ENCODE data around the gene MOAP1.

Gene MOAP1

DNA sequence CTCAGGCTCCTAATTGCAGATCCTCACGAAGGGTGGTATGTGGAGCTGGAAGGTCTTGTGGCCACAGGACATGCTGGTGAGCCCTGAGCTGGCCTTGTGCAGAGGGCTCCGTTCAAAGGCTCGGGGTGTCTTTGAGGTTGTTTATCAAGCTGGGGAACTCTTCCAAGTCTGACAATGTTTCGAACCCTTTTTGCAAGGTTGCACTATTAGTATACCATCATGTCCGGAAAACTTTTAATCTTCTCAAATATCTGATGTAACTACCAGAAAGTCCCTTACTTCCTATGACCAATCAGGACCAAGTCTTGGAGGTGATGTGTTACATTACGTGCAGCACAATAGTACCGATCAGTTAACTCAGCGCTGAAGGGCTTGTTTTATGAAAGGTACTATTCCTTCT, 43.9 kb upstream of the MOAP1 start:
- H3K36me3 Mint-ChIP-seq (ENCODE audit: low read depth): peaks cover 46% of the 10 kb centered on the region
- TF ChIP-seq, protein P1, sequence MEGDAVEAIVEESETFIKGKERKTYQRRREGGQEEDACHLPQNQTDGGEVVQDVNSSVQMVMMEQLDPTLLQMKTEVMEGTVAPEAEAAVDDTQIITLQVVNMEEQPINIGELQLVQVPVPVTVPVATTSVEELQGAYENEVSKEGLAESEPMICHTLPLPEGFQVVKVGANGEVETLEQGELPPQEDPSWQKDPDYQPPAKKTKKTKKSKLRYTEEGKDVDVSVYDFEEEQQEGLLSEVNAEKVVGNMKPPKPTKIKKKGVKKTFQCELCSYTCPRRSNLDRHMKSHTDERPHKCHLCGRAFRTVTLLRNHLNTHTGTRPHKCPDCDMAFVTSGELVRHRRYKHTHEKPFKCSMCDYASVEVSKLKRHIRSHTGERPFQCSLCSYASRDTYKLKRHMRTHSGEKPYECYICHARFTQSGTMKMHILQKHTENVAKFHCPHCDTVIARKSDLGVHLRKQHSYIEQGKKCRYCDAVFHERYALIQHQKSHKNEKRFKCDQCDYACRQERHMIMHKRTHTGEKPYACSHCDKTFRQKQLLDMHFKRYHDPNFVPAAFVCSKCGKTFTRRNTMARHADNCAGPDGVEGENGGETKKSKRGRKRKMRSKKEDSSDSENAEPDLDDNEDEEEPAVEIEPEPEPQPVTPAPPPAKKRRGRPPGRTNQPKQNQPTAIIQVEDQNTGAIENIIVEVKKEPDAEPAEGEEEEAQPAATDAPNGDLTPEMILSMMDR (IDR thresholded peaks at IDR 0.05): no peak
- no peak overlapping the region for H3K27ac Mint-ChIP-seq
- peaks cover 4% of the 10 kb centered on the region for H3K27me3 Mint-ChIP-seq (ENCODE audit: low read depth, poor library complexity)
- no peaks in the 10 kb centered on the region for H3K9me3 Mint-ChIP-seq
- no peak overlapping the region for H3K4me3 Mint-ChIP-seq
- DNase-seq: no peak
- H3K4me1 Mint-ChIP-seq: no peaks in the 10 kb centered on the region

DNA sequence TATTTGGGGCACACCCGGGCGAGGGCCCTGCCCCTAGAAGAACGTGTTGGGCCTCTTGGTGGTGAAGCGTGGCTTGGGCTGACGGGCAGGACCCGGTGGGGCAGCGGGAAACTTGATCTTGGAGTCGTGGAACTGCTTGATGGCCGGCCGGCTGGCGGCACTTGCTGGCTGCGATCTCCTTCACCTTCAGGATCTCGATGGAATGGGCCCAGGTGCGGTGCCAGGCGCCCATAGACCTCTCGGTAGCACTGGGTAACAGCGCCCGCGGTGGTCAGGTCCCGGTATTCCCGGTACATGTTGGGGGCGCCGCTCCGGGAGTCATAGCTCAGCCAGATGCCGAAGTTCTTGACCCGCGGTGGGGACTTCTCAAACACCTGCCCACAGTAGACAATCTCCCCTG, 38.9 kb upstream of the MOAP1 start:
- H3K36me3 Mint-ChIP-seq (ENCODE audit: low read depth): peaks cover 71% of the 10 kb centered on the region
- no peak for DNase-seq
- no peak overlapping the region for H3K27ac Mint-ChIP-seq
- no peaks in the 10 kb centered on the region for H3K27me3 Mint-ChIP-seq (ENCODE audit: low read depth, poor library complexity)
- TF ChIP-seq, protein P1 (IDR thresholded peaks at IDR 0.05): no peak
- H3K9me3 Mint-ChIP-seq: no peaks in the 10 kb centered on the region
- H3K4me1 Mint-ChIP-seq: no peaks in the 10 kb centered on the region
- no peak overlapping the region for H3K4me3 Mint-ChIP-seq

DNA sequence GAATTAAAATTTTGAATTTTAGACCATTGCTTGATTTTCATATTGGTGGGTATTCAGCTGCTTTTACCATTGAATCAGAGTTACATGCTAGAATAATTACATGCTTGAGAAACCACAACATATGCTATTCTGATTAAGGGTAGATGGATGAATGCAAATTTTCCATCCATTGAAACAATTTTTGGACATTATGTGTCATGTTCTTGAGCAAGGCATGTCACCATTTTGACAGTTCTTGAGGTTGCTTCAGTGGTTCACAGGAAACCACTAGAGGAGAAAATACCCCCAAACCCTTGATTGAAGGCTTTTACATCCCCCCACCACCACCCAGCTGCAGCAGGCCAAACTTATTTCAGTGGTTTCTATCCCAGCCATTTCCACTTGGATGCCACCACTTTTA, 35.8 kb upstream of the MOAP1 start:
- Mint-ChIP-seq H3K27ac (no peak overlapping the region), H3K36me3 (ENCODE audit: low read depth) (peaks cover 54% of the 10 kb centered on the region), H3K4me1 (no peaks in the 10 kb centered on the region), H3K9me3 (no peaks in the 10 kb centered on the region), H3K4me3 (no peak overlapping the region), H3K27me3 (ENCODE audit: low read depth, poor library complexity) (no peaks in the 10 kb centered on the region)
- DNase-seq: no peak
- TF ChIP-seq, protein P1 (IDR thresholded peaks at IDR 0.05): no peak

DNA sequence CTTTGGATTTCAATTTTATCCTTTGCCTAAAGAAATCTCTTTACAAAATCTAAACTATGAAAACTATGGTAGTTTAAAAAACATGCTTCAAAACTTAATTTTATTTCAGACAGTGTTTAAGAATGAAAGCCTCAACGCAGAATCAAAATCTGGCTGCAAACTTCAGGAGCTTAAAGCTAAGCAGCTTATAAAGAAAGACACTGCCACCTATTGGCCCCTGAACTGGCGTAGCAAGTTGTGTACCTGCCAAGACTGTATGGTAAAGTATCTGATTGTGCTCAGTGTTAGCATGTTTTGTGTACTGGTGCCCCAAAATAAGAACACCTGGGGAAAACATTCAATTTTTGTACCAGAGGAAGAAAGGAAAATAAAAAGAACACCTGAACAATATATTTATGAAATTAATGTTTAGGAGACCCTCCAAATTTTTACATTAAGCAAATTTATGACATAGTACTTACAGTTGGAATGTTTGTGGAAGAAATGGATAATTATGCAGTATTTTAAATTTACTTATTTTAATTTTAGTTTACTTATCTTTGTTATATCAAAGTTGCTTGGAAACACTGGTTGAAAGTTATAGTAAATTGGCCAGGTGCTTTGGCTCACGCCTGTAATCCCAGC, 34.5 kb upstream of the MOAP1 start:
- Mint-ChIP-seq H3K27me3 (ENCODE audit: low read depth, poor library complexity) (no peaks in the 10 kb centered on the region), H3K4me3 (no peak overlapping the region), H3K27ac (no peak overlapping the region), H3K4me1 (no peaks in the 10 kb centered on the region), H3K36me3 (ENCODE audit: low read depth) (peaks cover 46% of the 10 kb centered on the region), H3K9me3 (no peaks in the 10 kb centered on the region)
- TF ChIP-seq, protein P1 (IDR thresholded peaks at IDR 0.05): peak; percentile 54
- DNase-seq: peak; percentile 27

DNA sequence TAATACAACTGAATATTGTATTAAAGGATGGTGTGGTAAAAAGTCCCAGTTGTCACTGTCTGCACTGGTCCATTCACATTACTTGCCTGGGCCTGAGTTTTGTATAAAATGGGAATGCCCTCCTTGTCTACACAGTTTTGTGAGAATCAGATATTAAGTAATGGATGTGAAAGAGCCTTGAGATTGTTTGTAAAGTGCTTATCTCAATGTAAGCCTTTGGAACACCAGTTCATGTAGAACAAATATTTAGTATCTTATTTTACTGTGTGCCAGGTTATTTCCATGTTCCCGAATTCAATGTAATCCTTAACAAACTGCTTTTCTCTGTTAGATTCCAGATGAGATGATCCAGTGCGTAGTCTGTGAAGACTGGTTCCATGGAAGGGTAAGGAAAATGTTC, 29.9 kb upstream of the MOAP1 start:
- Mint-ChIP-seq H3K27me3 (ENCODE audit: low read depth, poor library complexity) (no peaks in the 10 kb centered on the region), H3K27ac (no peak overlapping the region), H3K36me3 (ENCODE audit: low read depth) (peaks cover 28% of the 10 kb centered on the region), H3K4me1 (no peaks in the 10 kb centered on the region), H3K9me3 (no peaks in the 10 kb centered on the region), H3K4me3 (no peak overlapping the region)
- TF ChIP-seq, protein P1 (IDR thresholded peaks at IDR 0.05): no peak
- DNase-seq: no peak

DNA sequence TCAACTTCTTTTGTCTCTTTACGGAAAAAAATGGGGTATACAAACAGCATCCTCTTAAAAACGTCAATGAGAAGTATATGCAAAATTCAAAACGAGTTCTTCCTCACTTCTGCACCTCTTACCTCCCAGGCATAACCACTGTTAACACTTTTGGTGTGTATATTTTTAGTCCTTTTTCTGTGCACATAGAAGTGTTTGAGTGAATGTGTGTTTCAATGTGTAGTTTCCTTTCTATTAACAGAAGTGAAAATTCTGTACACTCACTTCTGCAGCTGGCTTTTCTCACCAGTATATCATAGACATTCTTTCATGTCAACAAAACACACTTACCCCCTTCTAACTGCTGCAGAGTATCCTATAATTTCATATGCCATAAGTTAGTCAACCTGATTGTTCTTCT, 27.7 kb upstream of the MOAP1 start:
- Mint-ChIP-seq H3K36me3 (ENCODE audit: low read depth) (peaks cover 19% of the 10 kb centered on the region), H3K27me3 (ENCODE audit: low read depth, poor library complexity) (no peaks in the 10 kb centered on the region), H3K4me1 (peaks cover 19% of the 10 kb centered on the region), H3K27ac (no peak overlapping the region), H3K4me3 (no peak overlapping the region), H3K9me3 (no peaks in the 10 kb centered on the region)
- TF ChIP-seq, protein P1 (IDR thresholded peaks at IDR 0.05): no peak
- no peak for DNase-seq
